ENCODE measurements around the gene EGLN1. TPM values are rescaled to one million over a fixed set of nuclear protein-coding genes. Genes with fewer than 3 reads are reported as not detected.
A peak's percentile ranks its signal among the peaks of the same experiment; 100 is the strongest.

EGLN1 gene
- total RNA-seq, 1 donor, result 53.5 TPM

DNA sequence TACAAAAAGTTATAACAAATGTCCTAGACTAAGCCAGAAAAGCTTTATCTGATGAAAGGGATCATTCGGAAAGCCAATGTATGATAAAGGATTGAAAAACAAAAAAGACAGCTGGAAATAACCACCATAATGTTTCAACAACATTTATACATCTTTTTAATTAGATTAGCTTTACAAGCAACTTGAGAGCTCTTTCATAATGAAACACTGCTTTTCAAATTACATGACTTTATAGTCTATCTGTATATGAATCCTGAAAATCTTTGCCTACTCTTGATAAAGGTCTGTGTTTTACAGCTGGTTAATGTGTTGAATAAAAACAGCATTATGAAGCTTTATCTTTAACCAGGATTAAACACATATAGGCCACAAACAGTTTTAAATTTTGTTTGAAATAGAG, 58.5 kb downstream of the EGLN1 start:
- TF ChIP-seq, protein P1, sequence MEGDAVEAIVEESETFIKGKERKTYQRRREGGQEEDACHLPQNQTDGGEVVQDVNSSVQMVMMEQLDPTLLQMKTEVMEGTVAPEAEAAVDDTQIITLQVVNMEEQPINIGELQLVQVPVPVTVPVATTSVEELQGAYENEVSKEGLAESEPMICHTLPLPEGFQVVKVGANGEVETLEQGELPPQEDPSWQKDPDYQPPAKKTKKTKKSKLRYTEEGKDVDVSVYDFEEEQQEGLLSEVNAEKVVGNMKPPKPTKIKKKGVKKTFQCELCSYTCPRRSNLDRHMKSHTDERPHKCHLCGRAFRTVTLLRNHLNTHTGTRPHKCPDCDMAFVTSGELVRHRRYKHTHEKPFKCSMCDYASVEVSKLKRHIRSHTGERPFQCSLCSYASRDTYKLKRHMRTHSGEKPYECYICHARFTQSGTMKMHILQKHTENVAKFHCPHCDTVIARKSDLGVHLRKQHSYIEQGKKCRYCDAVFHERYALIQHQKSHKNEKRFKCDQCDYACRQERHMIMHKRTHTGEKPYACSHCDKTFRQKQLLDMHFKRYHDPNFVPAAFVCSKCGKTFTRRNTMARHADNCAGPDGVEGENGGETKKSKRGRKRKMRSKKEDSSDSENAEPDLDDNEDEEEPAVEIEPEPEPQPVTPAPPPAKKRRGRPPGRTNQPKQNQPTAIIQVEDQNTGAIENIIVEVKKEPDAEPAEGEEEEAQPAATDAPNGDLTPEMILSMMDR (IDR thresholded peaks at IDR 0.05; ENCODE audit: insufficient read depth, low read depth, low read length), result no peak
- H3K4me3 ChIP-seq (ENCODE audit: low read depth, low read length), result no peak overlapping the region
- DNase-seq (ENCODE audit: low read depth), result peak; percentile 45

DNA sequence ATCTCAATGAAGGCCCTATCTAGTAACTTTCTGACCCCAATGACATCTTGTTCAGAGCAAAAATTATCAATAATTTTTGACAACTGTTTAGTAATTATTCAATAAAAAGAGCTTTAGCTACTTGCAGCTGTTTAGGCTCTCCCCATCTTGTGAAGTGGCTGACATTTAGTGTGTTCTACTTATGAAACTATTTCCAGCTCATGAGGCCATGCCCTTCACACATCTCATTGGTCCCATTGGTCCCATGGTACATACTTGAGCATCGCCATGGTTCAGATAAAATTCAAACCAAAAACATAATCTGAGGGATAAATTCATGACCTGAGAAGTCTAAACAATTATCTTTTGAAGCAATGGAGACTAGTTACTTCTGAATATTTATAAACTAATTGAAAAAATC, 59.8 kb downstream of the EGLN1 start:
- TF ChIP-seq, protein P1 (IDR thresholded peaks at IDR 0.05; ENCODE audit: insufficient read depth, low read depth, low read length), result no peak
- no peak for DNase-seq (ENCODE audit: low read depth)
- no peak overlapping the region for H3K4me3 ChIP-seq (ENCODE audit: low read depth, low read length)

DNA sequence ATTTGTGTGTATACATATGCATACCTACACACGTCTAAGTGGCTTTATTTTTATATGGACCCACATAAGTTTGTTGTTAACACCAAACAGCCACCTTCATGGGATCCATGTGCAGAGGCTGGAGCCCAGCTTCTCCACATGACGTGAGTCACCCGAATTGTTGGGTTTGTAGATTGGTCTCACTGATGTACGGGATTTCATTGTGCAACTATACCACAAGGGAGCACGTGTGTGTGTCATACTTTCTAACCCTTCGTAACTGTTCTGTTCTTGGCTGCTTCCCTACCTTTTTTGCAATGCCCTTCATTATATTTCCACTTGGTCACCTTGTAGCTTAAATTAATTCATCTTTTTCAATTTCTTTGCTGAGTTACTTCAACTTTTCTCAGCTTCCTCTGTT, 63.0 kb downstream of the EGLN1 start:
- TF ChIP-seq, protein P1 (IDR thresholded peaks at IDR 0.05; ENCODE audit: insufficient read depth, low read depth, low read length), result no peak
- H3K4me3 ChIP-seq (ENCODE audit: low read depth, low read length), result no peak overlapping the region
- peak; percentile 92 for DNase-seq (ENCODE audit: low read depth)

DNA sequence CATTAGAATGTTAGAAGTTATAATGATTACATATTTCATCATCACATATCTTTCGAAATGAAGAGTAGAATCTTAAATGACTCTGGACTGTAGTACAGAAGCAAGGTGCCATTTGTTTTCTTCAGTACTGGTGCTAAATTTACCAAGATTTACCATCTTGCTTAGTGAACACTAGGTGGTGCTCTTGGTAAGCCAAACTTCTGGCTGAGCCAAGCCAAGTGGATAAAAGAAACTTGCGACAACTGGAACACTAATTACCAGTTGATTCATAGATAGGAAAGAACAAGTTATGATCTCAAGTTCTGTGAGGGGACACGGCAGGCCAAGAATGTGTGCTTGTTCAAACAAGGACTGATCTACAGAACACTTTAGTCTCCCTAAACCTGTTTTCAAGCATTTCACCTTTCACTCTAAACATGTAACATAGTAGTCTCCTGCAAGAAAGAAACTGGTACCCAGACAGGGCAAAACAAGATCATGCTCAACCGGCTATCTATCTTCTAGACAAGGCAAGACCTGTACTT, 64.2 kb downstream of the EGLN1 start:
- no peak overlapping the region for H3K4me3 ChIP-seq (ENCODE audit: low read depth, low read length)
- TF ChIP-seq, protein P1 (IDR thresholded peaks at IDR 0.05; ENCODE audit: insufficient read depth, low read depth, low read length), result peak; percentile 79
- peak; percentile 79 for DNase-seq (ENCODE audit: low read depth)

DNA sequence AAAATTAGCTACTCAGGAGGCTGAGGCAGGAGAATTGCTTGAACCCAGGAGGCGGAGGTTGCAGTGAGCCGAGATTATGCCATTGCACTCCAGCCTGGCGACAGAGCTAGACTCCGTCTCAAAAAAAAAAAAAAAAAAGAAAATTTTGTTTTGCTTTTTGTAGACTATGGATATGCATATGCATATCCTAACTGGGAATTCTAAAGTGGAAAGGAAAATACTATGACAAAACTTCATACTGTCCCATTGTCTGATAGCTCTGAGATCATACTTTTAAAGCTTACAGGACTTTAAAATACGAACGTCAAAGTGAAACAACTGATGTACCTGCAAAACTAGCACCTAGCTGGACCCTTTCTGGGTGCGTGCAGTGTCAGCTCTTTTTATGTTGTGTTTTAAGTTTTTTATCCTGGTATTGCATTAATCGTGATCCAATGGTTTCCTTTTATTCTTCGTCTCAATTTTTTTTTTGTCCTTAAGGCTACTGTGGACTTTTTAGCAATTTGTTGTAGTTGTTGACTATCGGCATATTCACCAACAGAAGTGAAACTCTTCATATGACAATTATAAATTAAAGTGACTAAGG, 64.8 kb downstream of the EGLN1 start:
- DNase-seq (ENCODE audit: low read depth), result no peak
- TF ChIP-seq, protein P1 (IDR thresholded peaks at IDR 0.05; ENCODE audit: insufficient read depth, low read depth, low read length), result no peak
- H3K4me3 ChIP-seq (ENCODE audit: low read depth, low read length), result no peak overlapping the region

DNA sequence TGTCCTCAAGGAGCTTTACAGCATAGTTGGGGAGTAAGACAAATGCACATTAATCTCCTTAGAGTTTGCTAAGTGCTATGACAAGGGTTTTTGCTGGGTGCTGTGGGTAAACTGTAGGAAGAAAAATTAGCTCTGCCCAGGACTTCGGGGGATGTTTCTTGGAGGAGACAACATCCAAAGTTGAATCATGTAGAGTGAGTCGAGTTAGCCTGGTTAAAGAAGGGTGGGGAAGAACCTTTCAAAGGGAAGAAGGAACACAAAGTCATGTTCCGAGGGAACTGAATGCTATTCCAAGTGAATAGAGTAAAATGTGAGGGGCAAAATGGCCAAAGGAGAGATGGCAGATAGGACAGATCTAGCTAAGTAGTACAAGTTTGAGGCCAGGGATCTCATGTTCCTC, 66.9 kb downstream of the EGLN1 start:
- H3K4me3 ChIP-seq (ENCODE audit: low read depth, low read length), result no peak overlapping the region
- TF ChIP-seq, protein P1 (IDR thresholded peaks at IDR 0.05; ENCODE audit: insufficient read depth, low read depth, low read length), result no peak
- DNase-seq (ENCODE audit: low read depth), result no peak

All from fibroblast of villous mesenchyme (primary cell).